GM12878 (cell line): Measurements from ENCODE around the gene LMOD3. TPM values are rescaled to one million over a fixed set of nuclear protein-coding genes. Genes with fewer than 3 reads are reported as not detected.

ENCODE experiments used
- ATAC-seq: fragments of 200-7000 bp; cut with Tn5 transposase; 3 replicates; pipeline ENCODE4 v1.9.1; 2020; ENCODE audit warnings: mild to moderate bottlenecking, moderate library complexity
- BruUV-seq: library from RNA; stranded (reverse); fragments of 400-500 nt; replicated peaks from 2 replicates; lab custom pipeline; 2021; lab: Mats Ljungman, UMichigan
- CTCF ChIA-PET: fragments of 300-600 bp; sonication (Branson Sonifier 250); formaldehyde crosslinking; extraction: SDS; loops from one replicate; lab custom pipeline; 2021; ENCODE audit warnings: inconsistent platforms; lab: Yijun Ruan, JAX
- POLR2A ChIA-PET: fragments of 350-600 bp; formaldehyde crosslinking; extraction: SDS; loops from one replicate; lab custom pipeline; 2021; ENCODE audit warnings: inconsistent platforms; lab: Charles Lee
- RAD21 ChIA-PET: fragments of 300-600 bp; sonication (Branson Sonifier 250); formaldehyde crosslinking; loops from one replicate; lab custom pipeline; 2023; ENCODE audit warnings: antibody characterized with exemption; ENCODE audit not compliant: unreplicated experiment; lab: Charles Lee
- SMC1A ChIA-PET: fragments of 300-600 bp; sonication (Branson Sonifier 250); formaldehyde crosslinking; loops from one replicate; lab custom pipeline; 2023; ENCODE audit not compliant: unreplicated experiment, uncharacterized antibody; lab: Charles Lee
- DNase-seq: peaks from one replicate; pipeline ENCODE4 v3.0.0-alpha.2; 2011; ENCODE audit warnings: low read depth, low spot score
- FAIRE-seq: peaks from 3 replicates; lab custom pipeline; 2011; peaks lifted over from hg19 to GRCh38; lab: Jason Lieb, UNC
- H2AFZ ChIP-seq: 2 replicates; pipeline ENCODE4 v1.6.0; 2011; ENCODE audit warnings: low read depth, low read length, control low read depth; ENCODE audit not compliant: control insufficient read depth
- H3K27ac ChIP-seq: 2 replicates; pipeline ENCODE4 v1.5.1; 2011; ENCODE audit warnings: control low read depth; ENCODE audit not compliant: control insufficient read depth, insufficient read depth
- H3K27me3 ChIP-seq, 2 experiments: replicated peaks in 1 of 2; 2 replicates each; pipeline versions ENCODE4 v1.6.0 to v1.6.1; 2011; ENCODE audit warnings: low read length in 1 of 2; ENCODE audit not compliant: control insufficient read depth in 2 of 2, insufficient read depth in 2 of 2
- H3K36me3 ChIP-seq, 2 experiments: 2 replicates each; pipeline ENCODE4 v1.5.1; 2011; ENCODE audit warnings: low read length in 1 of 2; ENCODE audit not compliant: control insufficient read depth in 2 of 2, insufficient read depth in 2 of 2
- H3K4me1 ChIP-seq: 2 replicates; pipeline ENCODE4 v1.6.1; 2011; ENCODE audit warnings: mild to moderate bottlenecking, low read length, moderate library complexity, mixed read lengths; ENCODE audit not compliant: control insufficient read depth, insufficient read depth
- H3K4me2 ChIP-seq: 2 replicates; pipeline ENCODE4 v1.6.0; 2011; ENCODE audit warnings: control low read depth; ENCODE audit not compliant: control insufficient read depth, insufficient read depth
- H3K4me3 ChIP-seq: fragments of 200-600 bp; sonication (generic); 2 replicates; pipeline ENCODE4 v1.5.1; 2016
- H3K79me2 ChIP-seq: 2 replicates; pipeline ENCODE4 v1.6.0; 2011; ENCODE audit warnings: low read length; ENCODE audit not compliant: control insufficient read depth, insufficient read depth
- H3K9ac ChIP-seq: 2 replicates; pipeline ENCODE4 v1.8.0; 2011; ENCODE audit warnings: low read length, control low read depth, mixed read lengths; ENCODE audit not compliant: control insufficient read depth, insufficient read depth
- H3K9me3 ChIP-seq: replicated peaks from 3 replicates; pipeline ENCODE4 v1.5.1; 2011; ENCODE audit warnings: mild to moderate bottlenecking, low read length; ENCODE audit not compliant: control insufficient read depth, insufficient read depth
- H4K20me1 ChIP-seq: 2 replicates; pipeline ENCODE4 v1.6.0; 2011; ENCODE audit not compliant: control insufficient read depth, insufficient read depth
- BHLHE40 ChIP-seq, 2 experiments: fragments of 450-650 bp in 1 of 2; IDR thresholded peaks; 2 replicates each; pipeline ENCODE4 v1.6.1; 2011 to 2017; ENCODE audit warnings: low read depth in 2 of 2, borderline replicate concordance in 1 of 2, improper control_type of control experiment in 1 of 2, low read length in 1 of 2, mild to moderate bottlenecking in 1 of 2
- BRCA1 ChIP-seq: IDR thresholded peaks from 2 replicates; pipeline ENCODE4 v1.6.1; 2011; ENCODE audit warnings: low read depth, low read length, improper control_type of control experiment
- CBFB ChIP-seq: IDR thresholded peaks from 2 replicates; pipeline ENCODE4 v1.6.1; 2016; ENCODE audit warnings: antibody characterized with exemption, low read depth
- CHD4 ChIP-seq: fragments of 200-600 bp; sonication (generic); IDR thresholded peaks from 2 replicates; pipeline ENCODE4 v1.6.1; 2016; ENCODE audit warnings: mild to moderate bottlenecking
- DPF2 ChIP-seq: fragments of 450-650 bp; IDR thresholded peaks from 2 replicates; pipeline ENCODE4 v1.6.1; 2017; ENCODE audit warnings: mild to moderate bottlenecking
- EGR1 ChIP-seq, 2 experiments: IDR thresholded peaks; 1 replicate in 1 of 2; 2 replicates in 1 of 2; pipeline ENCODE4 v1.6.1; 2011 to 2012; ENCODE audit warnings: low read depth in 2 of 2, low read length in 2 of 2, borderline replicate concordance in 1 of 2, mild to moderate bottlenecking in 1 of 2, moderate library complexity in 1 of 2
- MTA2 ChIP-seq: fragments of 450-650 bp; IDR thresholded peaks from 2 replicates; pipeline ENCODE4 v1.6.1; 2016; ENCODE audit warnings: low read depth, mild to moderate bottlenecking, moderate library complexity
- NFXL1 ChIP-seq: fragments of 450-650 bp; IDR thresholded peaks from 2 replicates; pipeline ENCODE4 v1.6.1; 2017; ENCODE audit warnings: antibody characterized with exemption, mild to moderate bottlenecking, borderline replicate concordance
- NR2C1 ChIP-seq: fragments of 450-650 bp; IDR thresholded peaks from 2 replicates; pipeline ENCODE4 v1.6.1; 2017; ENCODE audit warnings: antibody characterized with exemption, mild to moderate bottlenecking, moderate library complexity
- PKNOX1 ChIP-seq: fragments of 450-650 bp; IDR thresholded peaks from 2 replicates; pipeline ENCODE4 v1.6.1; 2016; ENCODE audit warnings: mild to moderate bottlenecking
- SUZ12 ChIP-seq: fragments of 200-600 bp; sonication (generic); IDR thresholded peaks from one replicate; pipeline ENCODE4 v1.6.1; 2018; ENCODE audit warnings: antibody characterized with exemption, mild to moderate bottlenecking; ENCODE audit not compliant: unreplicated experiment
- TARDBP ChIP-seq: IDR thresholded peaks from 2 replicates; pipeline ENCODE4 v1.6.1; 2016; ENCODE audit warnings: borderline replicate concordance
- YBX1 ChIP-seq: fragments of 450-650 bp; IDR thresholded peaks from 2 replicates; pipeline ENCODE4 v1.6.1; 2016; ENCODE audit warnings: antibody characterized with exemption
- WGBS: methylation state at CpG from one replicate; pipeline ENCODE4 v1.1.6; 2016; ENCODE audit warnings: low lambda C conversion rate; ENCODE audit not compliant: insufficient replicate concordance, insufficient coverage; ENCODE audit errors: missing lambda C conversion rate; 5-methylcytosine and 5-hydroxymethylcytosine counted together
- in situ Hi-C: fragments of 300-500 bp; cut with MboI; formaldehyde crosslinking; loops from 9 replicates; pipeline ENCODE4 v1.14.3; 2018; ENCODE audit warnings: mixed read lengths
- intact Hi-C: fragments of 100-400 bp; cut with micrococcal nuclease; formaldehyde crosslinking; loops from one replicate; pipeline ENCODE4 v1.14.2; 2022; ENCODE audit not compliant: unreplicated experiment
- polyA plus RNA-seq, 11 experiments: library from polyadenylated mRNA; depleted of rRNA in 4 of 11; unstranded in 6 of 11; stranded (reverse) in 5 of 11; fragments of >200 nt; fragmentation: Nextera tagmentation in 4 of 11; fragmentation: Illumina TruSeq in 1 of 11; extraction: Ambion mirVana in 4 of 11; extraction: Trizol in 1 of 11; gene quantifications; 1 replicate in 1 of 11; 2 replicates in 10 of 11; pipeline versions ENCODE4 v1.2.1 to v1.2.3, GENCODE V29; 2011 to 2016; ENCODE audit warnings: inconsistent platforms in 2 of 11, missing spikeins in 2 of 11, low read depth in 1 of 11
- total RNA-seq, 4 experiments: library from RNA; depleted of rRNA in 3 of 4; stranded (reverse); fragments of >200 nt in 3 of 4; fragmentation: Illumina TruSeq in 1 of 4; extraction: Trizol in 1 of 4; gene quantifications; 2 replicates each; pipeline versions ENCODE4 v1.2.1 to v1.2.3, GENCODE V29; 2013 to 2021
- TF ChIP-seq, protein P1 (sequence below): IDR thresholded peaks from 2 replicates; pipeline ENCODE4 v1.6.1; 2011; ENCODE audit warnings: low read depth, low read length, improper control_type of control experiment, borderline replicate concordance

Gene LMOD3
- total and polyA plus RNA-seq, 10 of the 15 experiments (the other 5 are each of a cell fraction or from before 2014, with no cell fraction given): 0.04 to 0.20 (median 0.09) TPM; not detected in 1

- H3K4me1 ChIP-seq: no peaks in the 10 kb centered on the region
- H3K36me3 ChIP-seq: no peaks in the 10 kb centered on the region
- H3K79me2 ChIP-seq: no peaks in the 10 kb centered on the region
- H3K4me2 ChIP-seq: no peak overlapping the region
- no peak for FAIRE-seq
- in situ Hi-C loops (loop anchor here (10.0 kb wide), 1 partner anchor 545 kb away; no protein-coding TSS in a partner anchor), intact Hi-C loops (loop anchor here (10.0 kb wide), 1 partner anchor 815 kb away; no protein-coding TSS in a partner anchor)
- no peak for DNase-seq
- POLR2A ChIA-PET: no interaction called here
- H3K4me3 ChIP-seq: no peak overlapping the region
- H3K27ac ChIP-seq: no peak overlapping the region
- no TSS peak for BruUV-seq
- no peak overlapping the region for H3K9ac ChIP-seq
- WGBS: 0% methylated on average over 1 of the region's 1 CpG
- RAD21 ChIA-PET: interaction anchor here (2.0 kb wide), 1 partner anchor 32 kb away, joined by 6 read pairs; no protein-coding TSS in a partner anchor
- no peaks in the 10 kb centered on the region; a peak in 1 of 4 replicates for H3K27me3 ChIP-seq
- no peak overlapping the region for H2AFZ ChIP-seq
- no peak for ATAC-seq
- TF ChIP-seq NFXL1 (no peak), NR2C1 (no peak), BRCA1 (no peak), EGR1 (IDR thresholded peaks at IDR 0.05; ENCODE audit: borderline replicate concordance in 1 of 2, low read depth in 2 of 2, low read length in 2 of 2) (no peak), PKNOX1 (no peak), SUZ12 (no peak), CBFB (no peak), YBX1 (no peak), BHLHE40 (IDR thresholded peaks at IDR 0.05; ENCODE audit: borderline replicate concordance in 1 of 2, low read depth in 2 of 2, low read length in 1 of 2) (no peak), DPF2 (no peak), MTA2 (no peak), TARDBP (no peak), CHD4 (no peak)
- TF ChIP-seq, protein P1, sequence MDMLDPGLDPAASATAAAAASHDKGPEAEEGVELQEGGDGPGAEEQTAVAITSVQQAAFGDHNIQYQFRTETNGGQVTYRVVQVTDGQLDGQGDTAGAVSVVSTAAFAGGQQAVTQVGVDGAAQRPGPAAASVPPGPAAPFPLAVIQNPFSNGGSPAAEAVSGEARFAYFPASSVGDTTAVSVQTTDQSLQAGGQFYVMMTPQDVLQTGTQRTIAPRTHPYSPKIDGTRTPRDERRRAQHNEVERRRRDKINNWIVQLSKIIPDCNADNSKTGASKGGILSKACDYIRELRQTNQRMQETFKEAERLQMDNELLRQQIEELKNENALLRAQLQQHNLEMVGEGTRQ: no peak
- TF ChIP-seq, all 136 proteins: peak for 0
- Histone ChIP-seq H4K20me1 (no peaks in the 10 kb centered on the region), H3K9me3 (no peaks in the 10 kb centered on the region)
- ChIA-PET SMC1A (interaction anchor here (0.9 to 1.6 kb wide), 3 partner anchors 9 to 32 kb away, joined by 3 to 5 read pairs (median 3); no protein-coding TSS in a partner anchor), CTCF (interaction anchor here (2.1 to 3.2 kb wide), 3 partner anchors 9 to 33 kb away, joined by 7 to 17 read pairs (median 14); partner anchors contain the start of gene LMOD3)
Measured at GRCh38 chr3:69129531-69129930, 7.1 kb upstream of the LMOD3 start.
